Ectodermal cell (in vitro differentiated cells): ENCODE data around the gene TSBP1.
"Not testable (repeated sequence)": the region's sequence is repeated elsewhere in the genome, so short reads cannot be mapped to it uniquely, and the experiment has no call there.

ENCODE experiments used
- H3K27ac ChIP-seq: 2 replicates; pipeline ENCODE4 v1.7.0; 2013; ENCODE audit warnings: mild to moderate bottlenecking, low read depth, low read length; ENCODE audit not compliant: insufficient read depth, poor library complexity, severe bottlenecking
- H3K27me3 ChIP-seq: 2 replicates; pipeline ENCODE4 v1.7.0; 2013; ENCODE audit warnings: mild to moderate bottlenecking, low read length; ENCODE audit not compliant: insufficient read depth, control insufficient read depth, poor library complexity, severe bottlenecking
- H3K36me3 ChIP-seq: one replicate; pipeline ENCODE4 v1.7.0; 2013; ENCODE audit warnings: low read length; ENCODE audit not compliant: control insufficient read depth, insufficient read depth
- H3K4me1 ChIP-seq: one replicate; pipeline ENCODE4 v1.7.0; 2013; ENCODE audit warnings: low read length; ENCODE audit not compliant: control insufficient read depth, insufficient read depth
- H3K4me3 ChIP-seq: 2 replicates; pipeline ENCODE4 v1.7.0; 2013; ENCODE audit warnings: low read depth, low read length, control low read depth; ENCODE audit not compliant: insufficient read depth
- H3K9me3 ChIP-seq: 2 replicates; pipeline ENCODE4 v1.7.0; 2013; ENCODE audit warnings: mild to moderate bottlenecking, low read length, moderate library complexity; ENCODE audit not compliant: control insufficient read depth
- whole genome bisulfite sequencing, 2 experiments: methylation state at CpG; one replicate each; pipeline ENCODE4 v1.1.7; 2013; ENCODE audit warnings: missing lambda C conversion rate in 2 of 2; 5-methylcytosine and 5-hydroxymethylcytosine counted together

The TSBP1 gene

GRCh38 chr6:32293695-32294094 is 78.0 kb downstream of the TSBP1 start:
- Histone ChIP-seq H3K4me1 (no peaks in the 10 kb centered on the region), H3K4me3 (no peak overlapping the region), H3K9me3 (no peaks in the 10 kb centered on the region), H3K36me3 (no peaks in the 10 kb centered on the region), H3K27me3 (no peaks in the 10 kb centered on the region), H3K27ac (no peak overlapping the region)
- WGBS, 2 experiments, result 95 to 97% methylated on average over 3 to 4 of the region's 4 CpGs

GRCh38 chr6:32291543-32291942 is 80.2 kb downstream of the TSBP1 start:
- no peaks in the 10 kb centered on the region for H3K9me3 ChIP-seq
- WGBS, 2 experiments, result 86 to 90% methylated on average over 1 of the region's 1 CpG
- H3K27me3 ChIP-seq, result no peaks in the 10 kb centered on the region
- H3K36me3 ChIP-seq, result no peaks in the 10 kb centered on the region
- H3K4me1 ChIP-seq, result no peaks in the 10 kb centered on the region
- no peak overlapping the region for H3K4me3 ChIP-seq
- H3K27ac ChIP-seq, result no peak overlapping the region

- H3K9me3 ChIP-seq, result no peaks in the 10 kb centered on the region
- H3K27ac ChIP-seq, result no peak overlapping the region
- no peaks in the 10 kb centered on the region for H3K4me1 ChIP-seq
- H3K36me3 ChIP-seq, result no peaks in the 10 kb centered on the region
- no peaks in the 10 kb centered on the region for H3K27me3 ChIP-seq
- no peak overlapping the region for H3K4me3 ChIP-seq
These were observed 80.7 kb downstream of the TSBP1 start for GRCh38 chr6:32290886-32291450.

GRCh38 chr6:32288426-32288825 is 83.3 kb downstream of the TSBP1 start:
- no peak overlapping the region for H3K4me3 ChIP-seq
- H3K36me3 ChIP-seq, result no peaks in the 10 kb centered on the region
- no peak overlapping the region for H3K27ac ChIP-seq
- no peaks in the 10 kb centered on the region for H3K9me3 ChIP-seq
- no peaks in the 10 kb centered on the region for H3K4me1 ChIP-seq
- no peaks in the 10 kb centered on the region for H3K27me3 ChIP-seq
- 94 to 100% methylated on average over 2 of the region's 2 CpGs for WGBS, 2 experiments

GRCh38 chr6:32273801-32274577 is 97.7 kb downstream of the TSBP1 start:
- 89 to 100% methylated on average over 1 of the region's 2 CpGs for WGBS, 2 experiments
- not testable (repeated sequence) for H3K27ac ChIP-seq, H3K4me1 ChIP-seq, H3K27me3 ChIP-seq, H3K9me3 ChIP-seq, H3K4me3 ChIP-seq, H3K36me3 ChIP-seq

- no peaks in the 10 kb centered on the region for H3K9me3 ChIP-seq
- H3K4me1 ChIP-seq, result no peaks in the 10 kb centered on the region
- no peak overlapping the region for H3K27ac ChIP-seq
- H3K27me3 ChIP-seq, result no peaks in the 10 kb centered on the region
- 90 to 95% methylated on average over 1 of the region's 1 CpG for WGBS, 2 experiments
- H3K36me3 ChIP-seq, result no peaks in the 10 kb centered on the region
- no peak overlapping the region for H3K4me3 ChIP-seq
These were observed 100.3 kb downstream of the TSBP1 start for GRCh38 chr6:32271429-32271828.

- H3K4me3 ChIP-seq, result not testable (repeated sequence)
- 91 to 93% methylated on average over 3 of the region's 3 CpGs for WGBS, 2 experiments
These were observed 103.2 kb downstream of the TSBP1 start for GRCh38 chr6:32268459-32268858.

GRCh38 chr6:32267035-32267434 is 104.7 kb downstream of the TSBP1 start:
- Histone ChIP-seq H3K27me3 (no peaks in the 10 kb centered on the region), H3K4me3 (no peak overlapping the region), H3K4me1 (no peaks in the 10 kb centered on the region), H3K36me3 (no peaks in the 10 kb centered on the region), H3K27ac (no peak overlapping the region), H3K9me3 (no peaks in the 10 kb centered on the region)

More at GRCh38 chr6:32268459-32268858, 103.2 kb downstream of the TSBP1 start:
- H3K4me1 ChIP-seq, H3K27ac ChIP-seq, H3K36me3 ChIP-seq, H3K27me3 ChIP-seq, H3K9me3 ChIP-seq: not testable (repeated sequence)

- not testable (repeated sequence) for H3K9me3 ChIP-seq, H3K27ac ChIP-seq, H3K36me3 ChIP-seq, H3K4me1 ChIP-seq, H3K4me3 ChIP-seq, H3K27me3 ChIP-seq
- WGBS, 2 experiments, result 95 to 97% methylated on average over 4 of the region's 4 CpGs
These were observed 114.4 kb downstream of the TSBP1 start for GRCh38 chr6:32257262-32257661.

- peak overlapping the region; percentile 40 for H3K27ac ChIP-seq
These were observed 116.2 kb downstream of the TSBP1 start for GRCh38 chr6:32255199-32256153.

More at GRCh38 chr6:32255199-32256153, 116.2 kb downstream of the TSBP1 start:
- H3K4me1 ChIP-seq, result no peaks in the 10 kb centered on the region
- no peaks in the 10 kb centered on the region for H3K27me3 ChIP-seq
- H3K9me3 ChIP-seq, result no peaks in the 10 kb centered on the region
- H3K4me3 ChIP-seq, result peak overlapping the region; percentile 19
- H3K36me3 ChIP-seq, result no peaks in the 10 kb centered on the region
- WGBS, 2 experiments, result 19% methylated on average over 30 of the region's 30 CpGs
